Measurements from ENCODE around the gene COX7C. TPM values are rescaled to one million over a fixed set of nuclear protein-coding genes. Genes with fewer than 3 reads are reported as not detected.
"Not testable (repeated sequence)": the region's sequence is repeated elsewhere in the genome, so short reads cannot be mapped to it uniquely, and the experiment has no call there.

COX7C gene
- total and polyA plus RNA-seq, 9 of the 15 experiments (the other 6 are each of a cell fraction or from before 2014, with no cell fraction given): 576 to 1,783 (median 996) TPM

DNA sequence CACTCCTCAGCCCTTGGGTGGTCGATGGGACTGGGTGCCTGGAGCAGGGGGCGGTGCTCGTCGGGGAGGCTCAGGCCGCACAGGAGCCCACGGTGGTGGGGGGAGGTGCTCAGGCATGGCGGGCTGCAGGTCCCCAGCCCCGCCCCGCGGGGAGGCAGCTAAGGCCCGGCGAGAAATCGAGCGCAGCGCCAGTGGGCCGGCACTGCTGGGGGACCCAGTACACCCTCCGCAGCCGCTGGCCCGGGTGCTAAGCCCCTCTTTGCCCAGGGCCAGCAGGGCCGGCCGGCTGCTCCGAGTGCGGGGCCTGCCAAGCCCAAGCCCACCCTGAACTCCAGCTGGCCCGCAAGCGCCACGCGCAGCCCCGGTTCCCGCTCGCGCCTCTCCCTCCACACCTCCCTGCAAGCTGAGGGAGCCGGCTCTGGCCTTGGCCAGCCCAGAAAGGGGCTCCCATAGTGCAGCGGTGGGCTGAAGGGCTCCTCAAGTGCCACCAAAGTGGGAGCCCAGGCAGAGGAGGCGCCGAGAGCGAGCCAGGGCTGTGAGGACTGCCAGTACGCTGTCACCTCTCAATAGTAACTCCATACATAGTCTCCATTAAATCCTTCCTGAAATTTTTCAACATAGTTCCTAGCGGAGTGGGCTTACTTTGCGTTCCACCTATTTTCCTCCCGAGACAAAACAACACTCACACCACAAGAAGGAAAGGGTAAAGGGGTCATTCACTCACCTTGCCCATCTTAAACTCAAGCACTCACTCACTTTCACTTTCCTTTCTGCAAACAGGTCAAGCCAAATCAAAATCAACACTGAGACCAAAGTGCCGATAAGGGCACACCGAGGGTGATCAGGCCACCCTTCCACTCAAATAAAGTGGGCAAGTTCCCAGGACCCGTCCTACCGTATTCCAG lies 48.0 kb upstream of the COX7C start:
- Histone ChIP-seq H2AFZ (ENCODE audit: low read depth, low read length) (peak overlapping the region; percentile 99), H3K4me2 (ENCODE audit: insufficient read depth, low read length) (peak overlapping the region; percentile 99), H3K9ac (ENCODE audit: insufficient read depth in 1 of 2, low read depth in 2 of 2, low read length in 2 of 2) (peak overlapping the region; percentile 74 to 86), H3K27ac (ENCODE audit: extremely low read depth, low read depth, low read length) (peak overlapping the region; percentile 71), H3K4me1 (replicated peaks in 1 of 2; ENCODE audit: control insufficient read depth in 2 of 2, insufficient read depth in 2 of 2, low read length in 2 of 2) (peaks cover 12 to 17% of the 10 kb centered on the region in 2 experiments), H3K4me3 (peak overlapping the region; percentile 56)
- H3K79me2 ChIP-seq (ENCODE audit: control insufficient read depth, insufficient read depth, low read length); H3K9me3 ChIP-seq (replicated peaks; ENCODE audit: control insufficient read depth, insufficient read depth, low read depth, low read length); POLR2A ChIA-PET; H3K9me1 ChIP-seq (ENCODE audit: control insufficient read depth, insufficient read depth, low read length); H4K20me1 ChIP-seq (replicated peaks; ENCODE audit: control insufficient read depth, insufficient read depth, low read length); in situ Hi-C loops (cut with MboI); FAIRE-seq; CTCF ChIA-PET (ENCODE audit: low intra/inter-chr PET ratio); H3K36me3 ChIP-seq (ENCODE audit: control insufficient read depth, insufficient read depth, low read length); H3K27me3 ChIP-seq (ENCODE audit: control insufficient read depth in 2 of 2, insufficient read depth in 2 of 2, low read length in 2 of 2): not testable (repeated sequence)
- DNase-seq (ENCODE audit: extremely low read depth in 1 of 4, low spot score in 3 of 4) (peak in 1 of 4 experiments; percentile 46), ATAC-seq (peak; percentile 62)
- WGBS (ENCODE audit: insufficient coverage, low coverage, missing lambda C conversion rate): 11% methylated on average over 29 of the region's 44 CpGs
- intact Hi-C loops (cut with micrococcal nuclease): loop anchor here (2.0 to 5.0 kb wide), 4 partner anchors 43 to 108 kb away; partner anchors contain the start of gene COX7C
- BruUV-seq (replicated peaks): TSS peak; percentile 57
- TF ChIP-seq RBFOX2 (IDR thresholded peaks at IDR 0.05; ENCODE audit: low read depth, low read length): peak; percentile 61
- TF ChIP-seq, protein P1, sequence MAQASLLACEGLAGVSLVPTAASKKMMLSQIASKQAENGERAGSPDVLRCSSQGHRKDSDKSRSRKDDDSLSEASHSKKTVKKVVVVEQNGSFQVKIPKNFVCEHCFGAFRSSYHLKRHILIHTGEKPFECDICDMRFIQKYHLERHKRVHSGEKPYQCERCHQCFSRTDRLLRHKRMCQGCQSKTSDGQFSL (CRISPR knock-in tag; IDR thresholded peaks at IDR 0.05): 0 out of 2 replicates have a peak, but pooled peaks have one; percentile 41
- TF ChIP-seq, protein P1 (tag; IDR thresholded peaks at IDR 0.05): not testable (repeated sequence)
- TF ChIP-seq, protein P2, sequence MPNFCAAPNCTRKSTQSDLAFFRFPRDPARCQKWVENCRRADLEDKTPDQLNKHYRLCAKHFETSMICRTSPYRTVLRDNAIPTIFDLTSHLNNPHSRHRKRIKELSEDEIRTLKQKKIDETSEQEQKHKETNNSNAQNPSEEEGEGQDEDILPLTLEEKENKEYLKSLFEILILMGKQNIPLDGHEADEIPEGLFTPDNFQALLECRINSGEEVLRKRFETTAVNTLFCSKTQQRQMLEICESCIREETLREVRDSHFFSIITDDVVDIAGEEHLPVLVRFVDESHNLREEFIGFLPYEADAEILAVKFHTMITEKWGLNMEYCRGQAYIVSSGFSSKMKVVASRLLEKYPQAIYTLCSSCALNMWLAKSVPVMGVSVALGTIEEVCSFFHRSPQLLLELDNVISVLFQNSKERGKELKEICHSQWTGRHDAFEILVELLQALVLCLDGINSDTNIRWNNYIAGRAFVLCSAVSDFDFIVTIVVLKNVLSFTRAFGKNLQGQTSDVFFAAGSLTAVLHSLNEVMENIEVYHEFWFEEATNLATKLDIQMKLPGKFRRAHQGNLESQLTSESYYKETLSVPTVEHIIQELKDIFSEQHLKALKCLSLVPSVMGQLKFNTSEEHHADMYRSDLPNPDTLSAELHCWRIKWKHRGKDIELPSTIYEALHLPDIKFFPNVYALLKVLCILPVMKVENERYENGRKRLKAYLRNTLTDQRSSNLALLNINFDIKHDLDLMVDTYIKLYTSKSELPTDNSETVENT (CRISPR knock-in tag; IDR thresholded peaks at IDR 0.05): peak; percentile 43; the same call in 1 of the 2 replicates
- TF ChIP-seq, protein P3, sequence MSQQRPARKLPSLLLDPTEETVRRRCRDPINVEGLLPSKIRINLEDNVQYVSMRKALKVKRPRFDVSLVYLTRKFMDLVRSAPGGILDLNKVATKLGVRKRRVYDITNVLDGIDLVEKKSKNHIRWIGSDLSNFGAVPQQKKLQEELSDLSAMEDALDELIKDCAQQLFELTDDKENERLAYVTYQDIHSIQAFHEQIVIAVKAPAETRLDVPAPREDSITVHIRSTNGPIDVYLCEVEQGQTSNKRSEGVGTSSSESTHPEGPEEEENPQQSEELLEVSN (IDR thresholded peaks at IDR 0.05; ENCODE audit: borderline replicate concordance in 1 of 2, extremely low read depth in 1 of 2, insufficient read depth in 1 of 2, insufficient read length in 1 of 2, low read depth in 1 of 2, low read length in 1 of 2, poor library complexity in 1 of 2, severe bottlenecking in 1 of 2): peak in 1 of 2 experiments; percentile 28
- peak in 1 of 3 experiments; percentile 52 for TF ChIP-seq YY1 (IDR thresholded peaks at IDR 0.05; ENCODE audit: borderline replicate concordance in 1 of 3, control insufficient read depth in 1 of 3, extremely low read depth in 1 of 3, insufficient read depth in 3 of 3, insufficient read length in 1 of 3, insufficient replicate concordance in 2 of 3, low read depth in 1 of 3, low read length in 2 of 3)
- peak; percentile 27; the same call in 1 of the 2 replicates for TF ChIP-seq ZEB2 (IDR thresholded peaks at IDR 0.05)
- TF ChIP-seq HDAC1 (IDR thresholded peaks at IDR 0.05): peak in 1 of 2 experiments; percentile 39; a peak in 1 of 4 replicates
- peak; percentile 90 for TF ChIP-seq ZFX (CRISPR knock-in tag; IDR thresholded peaks at IDR 0.05)
- peak; percentile 96 for TF ChIP-seq IRF2 (CRISPR knock-in tag; IDR thresholded peaks at IDR 0.05)
- TF ChIP-seq, protein P4, sequence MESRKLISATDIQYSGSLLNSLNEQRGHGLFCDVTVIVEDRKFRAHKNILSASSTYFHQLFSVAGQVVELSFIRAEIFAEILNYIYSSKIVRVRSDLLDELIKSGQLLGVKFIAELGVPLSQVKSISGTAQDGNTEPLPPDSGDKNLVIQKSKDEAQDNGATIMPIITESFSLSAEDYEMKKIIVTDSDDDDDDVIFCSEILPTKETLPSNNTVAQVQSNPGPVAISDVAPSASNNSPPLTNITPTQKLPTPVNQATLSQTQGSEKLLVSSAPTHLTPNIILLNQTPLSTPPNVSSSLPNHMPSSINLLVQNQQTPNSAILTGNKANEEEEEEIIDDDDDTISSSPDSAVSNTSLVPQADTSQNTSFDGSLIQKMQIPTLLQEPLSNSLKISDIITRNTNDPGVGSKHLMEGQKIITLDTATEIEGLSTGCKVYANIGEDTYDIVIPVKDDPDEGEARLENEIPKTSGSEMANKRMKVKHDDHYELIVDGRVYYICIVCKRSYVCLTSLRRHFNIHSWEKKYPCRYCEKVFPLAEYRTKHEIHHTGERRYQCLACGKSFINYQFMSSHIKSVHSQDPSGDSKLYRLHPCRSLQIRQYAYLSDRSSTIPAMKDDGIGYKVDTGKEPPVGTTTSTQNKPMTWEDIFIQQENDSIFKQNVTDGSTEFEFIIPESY (CRISPR knock-in tag; IDR thresholded peaks at IDR 0.05): peak; percentile 50; the same call in 1 of the 2 replicates
- 0 out of 2 replicates have a peak, but pooled peaks have one; percentile 17 for TF ChIP-seq MEF2D (tag; conservative IDR thresholded peaks at IDR 0.05; ENCODE audit: low read depth)
